RWPE2 (cell line): ENCODE measurements around the gene FGG.

Source experiments
- ATAC-seq: fragments of 200-7000 bp; cut with Tn5 transposase; 3 replicates; pipeline ENCODE4 v1.9.1; 2021; ENCODE audit warnings: low read depth
- DNase-seq: peaks from one replicate; pipeline ENCODE4 v3.0.0-alpha.2; 2020; ENCODE audit warnings: low spot score
- H3K27ac ChIP-seq: fragments of 450-650 bp; 2 replicates; pipeline ENCODE4 v1.5.1; 2017; ENCODE audit warnings: mild to moderate bottlenecking; ENCODE audit not compliant: poor library complexity, severe bottlenecking
- H3K27me3 ChIP-seq: fragments of 250-450 bp; sonication (Bioruptor Pico); 2 replicates; pipeline ENCODE4 v1.5.1; 2021; ENCODE audit warnings: mild to moderate bottlenecking, moderate library complexity; ENCODE audit not compliant: insufficient read depth, poor library complexity, severe bottlenecking
- H3K36me3 ChIP-seq: fragments of 250-450 bp; sonication (Bioruptor Pico); 2 replicates; pipeline ENCODE4 v1.5.1; 2020; ENCODE audit warnings: low read depth, mild to moderate bottlenecking, moderate library complexity
- H3K4me1 ChIP-seq: fragments of 250-450 bp; sonication (Bioruptor Pico); 2 replicates; pipeline ENCODE4 v1.5.1; 2021; ENCODE audit warnings: mild to moderate bottlenecking, moderate library complexity; ENCODE audit not compliant: insufficient read depth, poor library complexity, severe bottlenecking
- H3K4me3 ChIP-seq: fragments of 250-450 bp; sonication (Bioruptor Pico); 2 replicates; pipeline ENCODE4 v1.5.1; 2021; ENCODE audit warnings: mild to moderate bottlenecking, moderate library complexity; ENCODE audit not compliant: severe bottlenecking
- H3K9me3 ChIP-seq: fragments of 250-450 bp; sonication (Bioruptor Pico); 2 replicates; pipeline ENCODE4 v1.5.1; 2021; ENCODE audit warnings: mild to moderate bottlenecking, moderate library complexity; ENCODE audit not compliant: severe bottlenecking
- CTCF ChIP-seq: fragments of 450-650 bp; IDR thresholded peaks from one replicate; pipeline ENCODE4 v1.5.1; 2017; ENCODE audit warnings: mild to moderate bottlenecking, moderate library complexity; ENCODE audit not compliant: poor library complexity, severe bottlenecking

The FGG gene

GRCh38 chr4:154608361-154609252 is 3.8 kb downstream of the FGG start:
- Histone ChIP-seq H3K4me1 (no peaks in the 10 kb centered on the region), H3K27ac (no peak overlapping the region), H3K4me3 (no peak overlapping the region), H3K27me3 (no peaks in the 10 kb centered on the region), H3K36me3 (no peaks in the 10 kb centered on the region), H3K9me3 (no peaks in the 10 kb centered on the region)
- no peak for DNase-seq
- TF ChIP-seq CTCF: no peak
- ATAC-seq: no peak

- Histone ChIP-seq H3K4me1 (peaks cover 5% of the 10 kb centered on the region), H3K4me3 (no peak overlapping the region), H3K27ac (no peak overlapping the region), H3K9me3 (no peaks in the 10 kb centered on the region), H3K36me3 (no peaks in the 10 kb centered on the region), H3K27me3 (no peaks in the 10 kb centered on the region)
- ATAC-seq: no peak
- TF ChIP-seq CTCF: no peak
- DNase-seq: no peak
Measured at GRCh38 chr4:154606728-154607723, 5.4 kb downstream of the FGG start.

- Histone ChIP-seq H3K9me3 (no peaks in the 10 kb centered on the region), H3K27ac (no peak overlapping the region), H3K36me3 (no peaks in the 10 kb centered on the region), H3K4me1 (peaks cover 5% of the 10 kb centered on the region), H3K27me3 (no peaks in the 10 kb centered on the region), H3K4me3 (no peak overlapping the region)
- no peak for TF ChIP-seq CTCF
- ATAC-seq (no peak), DNase-seq (no peak)
Measured at GRCh38 chr4:154604696-154605200, 7.7 kb downstream of the FGG start.

GRCh38 chr4:154603033-154603943 is 9.2 kb downstream of the FGG start:
- Histone ChIP-seq H3K27ac (no peak overlapping the region), H3K4me3 (no peak overlapping the region), H3K4me1 (peaks cover 5% of the 10 kb centered on the region), H3K27me3 (no peaks in the 10 kb centered on the region), H3K9me3 (no peaks in the 10 kb centered on the region), H3K36me3 (no peaks in the 10 kb centered on the region)
- DNase-seq: no peak
- no peak for ATAC-seq
- no peak for TF ChIP-seq CTCF
